H9 (cell line): ENCODE data around the gene RASA2. TPM values are rescaled to one million over a fixed set of nuclear protein-coding genes. Genes with fewer than 3 reads are reported as not detected.

ENCODE experiments used
- DNase-seq: peaks from one replicate; pipeline ENCODE4 v3.0.0-alpha.2; 2017
- H2AFZ ChIP-seq: one replicate; pipeline ENCODE4 v1.6.1; 2013; ENCODE audit warnings: mild to moderate bottlenecking, low read length, control low read depth, moderate library complexity
- H2AK5ac ChIP-seq: 2 replicates; pipeline ENCODE4 v1.6.1; 2013; ENCODE audit warnings: low read length, control low read depth, mixed read lengths; ENCODE audit not compliant: insufficient read length
- H2BK120ac ChIP-seq: one replicate; pipeline ENCODE4 v1.6.1; 2013; ENCODE audit warnings: low read depth, mild to moderate bottlenecking, low read length, control low read depth, inconsistent platforms; ENCODE audit not compliant: poor library complexity, severe bottlenecking
- H2BK12ac ChIP-seq: 2 replicates; pipeline ENCODE4 v1.6.1; 2013; ENCODE audit warnings: low read length, control low read depth, mixed read lengths, low read depth; ENCODE audit not compliant: insufficient read length
- H2BK15ac ChIP-seq: 2 replicates; pipeline ENCODE4 v1.6.1; 2013; ENCODE audit warnings: low read depth, low read length, control low read depth
- H2BK20ac ChIP-seq: one replicate; pipeline ENCODE4 v1.6.1; 2013; ENCODE audit warnings: low read depth, mild to moderate bottlenecking, low read length, control low read depth, inconsistent platforms; ENCODE audit not compliant: poor library complexity, severe bottlenecking
- H2BK5ac ChIP-seq: 2 replicates; pipeline ENCODE4 v1.6.1; 2013; ENCODE audit warnings: low read length, control low read depth, mixed read lengths; ENCODE audit not compliant: insufficient read length
- H3K14ac ChIP-seq: 2 replicates; pipeline ENCODE4 v1.6.1; 2013; ENCODE audit warnings: low read length, control low read depth; ENCODE audit not compliant: insufficient read depth
- H3K18ac ChIP-seq: 2 replicates; pipeline ENCODE4 v1.6.1; 2013; ENCODE audit warnings: low read depth, mild to moderate bottlenecking, mixed read lengths, low read length, control low read depth; ENCODE audit not compliant: insufficient read length
- H3K23ac ChIP-seq: 2 replicates; pipeline ENCODE4 v1.6.1; 2013; ENCODE audit warnings: low read length, control low read depth, mixed read lengths, low read depth; ENCODE audit not compliant: insufficient read length
- H3K23me2 ChIP-seq: 2 replicates; pipeline ENCODE4 v1.6.1; 2013; ENCODE audit warnings: low read depth, mild to moderate bottlenecking, mixed read lengths, low read length, control low read depth; ENCODE audit not compliant: insufficient read length, poor library complexity, severe bottlenecking
- H3K27ac ChIP-seq: 2 replicates; pipeline ENCODE4 v1.5.1; 2013; ENCODE audit warnings: low read length, control low read depth, mixed read lengths, low read depth; ENCODE audit not compliant: insufficient read length
- H3K27me3 ChIP-seq: 2 replicates; pipeline ENCODE4 v1.6.1; 2013; ENCODE audit warnings: low read length, control low read depth, inconsistent platforms; ENCODE audit not compliant: insufficient read depth
- H3K4ac ChIP-seq: 2 replicates; pipeline ENCODE4 v1.6.1; 2013; ENCODE audit warnings: low read depth, mild to moderate bottlenecking, control low read depth, inconsistent platforms, low read length, moderate library complexity
- H3K4me1 ChIP-seq: 2 replicates; pipeline ENCODE4 v1.6.1; 2013; ENCODE audit warnings: low read length, control low read depth, inconsistent platforms; ENCODE audit not compliant: insufficient read depth
- H3K4me2 ChIP-seq: 2 replicates; pipeline ENCODE4 v1.6.1; 2013; ENCODE audit warnings: low read length, control low read depth, mixed read lengths; ENCODE audit not compliant: insufficient read length, insufficient read depth
- H3K56ac ChIP-seq: 2 replicates; pipeline ENCODE4 v1.6.1; 2013; ENCODE audit warnings: low read depth, mild to moderate bottlenecking, mixed read lengths, low read length, control low read depth; ENCODE audit not compliant: insufficient read length
- H3K79me1 ChIP-seq: 2 replicates; pipeline ENCODE4 v1.6.1; 2013; ENCODE audit warnings: low read depth, mild to moderate bottlenecking, moderate library complexity, low read length, control low read depth, inconsistent platforms; ENCODE audit not compliant: insufficient read depth, poor library complexity, severe bottlenecking
- H3K79me2 ChIP-seq: 2 replicates; pipeline ENCODE4 v1.6.1; 2013; ENCODE audit warnings: low read length, control low read depth, inconsistent platforms; ENCODE audit not compliant: insufficient read depth
- H3K9ac ChIP-seq: 2 replicates; pipeline ENCODE4 v1.6.1; 2013; ENCODE audit warnings: low read length, control low read depth, mixed read lengths; ENCODE audit not compliant: insufficient read length; ENCODE audit errors: extremely low read depth
- H3K9me3 ChIP-seq: one replicate; pipeline ENCODE4 v1.6.1; 2013; ENCODE audit warnings: low read depth, low read length, inconsistent platforms; ENCODE audit not compliant: control insufficient read depth
- H3T11ph ChIP-seq: one replicate; pipeline ENCODE4 v1.6.1; 2013; ENCODE audit warnings: mild to moderate bottlenecking, low read length, control low read depth, inconsistent platforms
- H4K20me1 ChIP-seq: one replicate; pipeline ENCODE4 v1.6.1; 2013; ENCODE audit not compliant: control insufficient read depth, insufficient read length, insufficient read depth
- H4K5ac ChIP-seq: 2 replicates; pipeline ENCODE4 v1.6.1; 2013; ENCODE audit warnings: low read depth, mild to moderate bottlenecking, mixed read lengths, low read length, control low read depth; ENCODE audit not compliant: insufficient read length
- H4K8ac ChIP-seq: replicated peaks from 2 replicates; pipeline ENCODE4 v1.6.1; 2013; ENCODE audit warnings: low read length, control low read depth, mixed read lengths, low read depth; ENCODE audit not compliant: insufficient read length
- H4K91ac ChIP-seq: 2 replicates; pipeline ENCODE4 v1.6.1; 2013; ENCODE audit warnings: low read depth, mild to moderate bottlenecking, moderate library complexity, mixed read lengths, low read length, control low read depth; ENCODE audit not compliant: insufficient read length
- H3K27ac Mint-ChIP-seq, 3 experiments: 2 replicates in 2 of 3; 3 replicates in 1 of 3; pipeline ENCODE4 v1.8.0; 2020 to 2021; ENCODE audit warnings: mixed read lengths in 3 of 3, mild to moderate bottlenecking in 1 of 3, moderate library complexity in 1 of 3
- H3K27me3 Mint-ChIP-seq: 2 replicates; pipeline ENCODE4 v1.8.0; 2021; ENCODE audit warnings: low read depth, mild to moderate bottlenecking, moderate library complexity, mixed read lengths
- H3K36me3 Mint-ChIP-seq, 3 experiments: 2 replicates in 2 of 3; 3 replicates in 1 of 3; pipeline ENCODE4 v1.8.0; 2020 to 2021; ENCODE audit warnings: low read depth in 3 of 3, mixed read lengths in 3 of 3; ENCODE audit not compliant: insufficient read depth in 1 of 3
- H3K4me1 Mint-ChIP-seq, 2 experiments: 2 replicates each; pipeline ENCODE4 v1.8.0; 2020; ENCODE audit warnings: mixed read lengths in 2 of 2
- H3K4me3 Mint-ChIP-seq, 2 experiments: 2 replicates in 1 of 2; 3 replicates in 1 of 2; pipeline ENCODE4 v1.8.0; 2020 to 2021; ENCODE audit warnings: mild to moderate bottlenecking in 2 of 2, mixed read lengths in 2 of 2, moderate library complexity in 1 of 2
- H3K9me3 Mint-ChIP-seq, 2 experiments: 2 replicates in 1 of 2; 3 replicates in 1 of 2; pipeline ENCODE4 v1.8.0; 2020; ENCODE audit warnings: mild to moderate bottlenecking in 2 of 2, mixed read lengths in 2 of 2, moderate library complexity in 1 of 2
- WGBS: extraction: QIAGEN DNeasy Blood & Tissue Kit; methylation state at CpG from one replicate; pipeline ENCODE4 v1.1.7; 2013; ENCODE audit warnings: missing lambda C conversion rate, low lambda C conversion rate, mixed read lengths; ENCODE audit not compliant: insufficient read length; ENCODE audit errors: extremely low coverage; 5-methylcytosine and 5-hydroxymethylcytosine counted together
- total RNA-seq: library from RNA; stranded (reverse); gene quantifications from 2 replicates; pipeline ENCODE4 v1.2.1, GENCODE V29; 2021
- TF ChIP-seq, protein P1 (sequence below): fragments of 200-600 bp; sonication (generic); conservative IDR thresholded peaks from 3 replicates; pipeline ENCODE4 v1.8.0; 2021; ENCODE audit warnings: antibody characterized with exemption, mild to moderate bottlenecking

RASA2 gene
- total RNA-seq, 1 experiment from 2014 or later: 24.4 TPM

- H4K5ac ChIP-seq: no peak overlapping the region
- no peak overlapping the region for H3K27ac ChIP-seq
- no peak overlapping the region for H4K8ac ChIP-seq
- no peak overlapping the region for H3K9ac ChIP-seq
- H3K27ac Mint-ChIP-seq: no peak overlapping the region; a peak in 1 of 7 replicates
- no peak overlapping the region for H3K23ac ChIP-seq
- H2AFZ ChIP-seq: no peak overlapping the region
- no peak overlapping the region for H2BK12ac ChIP-seq
- no peak overlapping the region for H3K4ac ChIP-seq
- H3K27me3 Mint-ChIP-seq: no peaks in the 10 kb centered on the region; the same call in 1 of the 2 replicates
- no peak overlapping the region for H3K18ac ChIP-seq
- H3K56ac ChIP-seq: no peak overlapping the region
- H4K91ac ChIP-seq: no peak overlapping the region
- H2BK20ac ChIP-seq: no peak overlapping the region
- no peak overlapping the region for H3K4me3 Mint-ChIP-seq
- no peak overlapping the region for H2AK5ac ChIP-seq
- no peaks in the 10 kb centered on the region for H4K20me1 ChIP-seq
- no peaks in the 10 kb centered on the region for H3K79me1 ChIP-seq
- no peak overlapping the region for H3T11ph ChIP-seq
- H3K27me3 ChIP-seq: no peaks in the 10 kb centered on the region
- no peak overlapping the region for H3K4me2 ChIP-seq
- H3K79me2 ChIP-seq: no peaks in the 10 kb centered on the region
- no peaks in the 10 kb centered on the region; the same call in 1 of the 2 replicates for H3K4me1 ChIP-seq
- no CpG with 5 or more reads among the region's 2 CpGs for WGBS
- no peaks in the 10 kb centered on the region for H3K9me3 ChIP-seq
- TF ChIP-seq, protein P1, sequence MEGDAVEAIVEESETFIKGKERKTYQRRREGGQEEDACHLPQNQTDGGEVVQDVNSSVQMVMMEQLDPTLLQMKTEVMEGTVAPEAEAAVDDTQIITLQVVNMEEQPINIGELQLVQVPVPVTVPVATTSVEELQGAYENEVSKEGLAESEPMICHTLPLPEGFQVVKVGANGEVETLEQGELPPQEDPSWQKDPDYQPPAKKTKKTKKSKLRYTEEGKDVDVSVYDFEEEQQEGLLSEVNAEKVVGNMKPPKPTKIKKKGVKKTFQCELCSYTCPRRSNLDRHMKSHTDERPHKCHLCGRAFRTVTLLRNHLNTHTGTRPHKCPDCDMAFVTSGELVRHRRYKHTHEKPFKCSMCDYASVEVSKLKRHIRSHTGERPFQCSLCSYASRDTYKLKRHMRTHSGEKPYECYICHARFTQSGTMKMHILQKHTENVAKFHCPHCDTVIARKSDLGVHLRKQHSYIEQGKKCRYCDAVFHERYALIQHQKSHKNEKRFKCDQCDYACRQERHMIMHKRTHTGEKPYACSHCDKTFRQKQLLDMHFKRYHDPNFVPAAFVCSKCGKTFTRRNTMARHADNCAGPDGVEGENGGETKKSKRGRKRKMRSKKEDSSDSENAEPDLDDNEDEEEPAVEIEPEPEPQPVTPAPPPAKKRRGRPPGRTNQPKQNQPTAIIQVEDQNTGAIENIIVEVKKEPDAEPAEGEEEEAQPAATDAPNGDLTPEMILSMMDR: no peak
- peaks cover 0 to 6% (median 0%) of the 10 kb centered on the region in 3 experiments; a peak in 1 of 7 replicates for H3K36me3 Mint-ChIP-seq
- H2BK5ac ChIP-seq: no peak overlapping the region
- H2BK120ac ChIP-seq: no peak overlapping the region
- H2BK15ac ChIP-seq: no peak overlapping the region
- H3K14ac ChIP-seq: no peak overlapping the region
- DNase-seq: no peak
- H3K23me2 ChIP-seq: no peaks in the 10 kb centered on the region
- peaks cover 23 to 25% of the 10 kb centered on the region in 2 experiments for H3K4me1 Mint-ChIP-seq
- H3K9me3 Mint-ChIP-seq: no peaks in the 10 kb centered on the region; a peak in 1 of 5 replicates
Measured at GRCh38 chr3:141650783-141651182, 164.0 kb downstream of the RASA2 start.
